GM21367 (cell line): ENCODE data around the gene LDHD.

Experiments
- ATAC-seq: cut with Tn5 transposase; IDR thresholded peaks from one replicate; pipeline ENCODE4 v1.9.1; 2021; ENCODE audit not compliant: unreplicated experiment

The LDHD gene

DNA sequence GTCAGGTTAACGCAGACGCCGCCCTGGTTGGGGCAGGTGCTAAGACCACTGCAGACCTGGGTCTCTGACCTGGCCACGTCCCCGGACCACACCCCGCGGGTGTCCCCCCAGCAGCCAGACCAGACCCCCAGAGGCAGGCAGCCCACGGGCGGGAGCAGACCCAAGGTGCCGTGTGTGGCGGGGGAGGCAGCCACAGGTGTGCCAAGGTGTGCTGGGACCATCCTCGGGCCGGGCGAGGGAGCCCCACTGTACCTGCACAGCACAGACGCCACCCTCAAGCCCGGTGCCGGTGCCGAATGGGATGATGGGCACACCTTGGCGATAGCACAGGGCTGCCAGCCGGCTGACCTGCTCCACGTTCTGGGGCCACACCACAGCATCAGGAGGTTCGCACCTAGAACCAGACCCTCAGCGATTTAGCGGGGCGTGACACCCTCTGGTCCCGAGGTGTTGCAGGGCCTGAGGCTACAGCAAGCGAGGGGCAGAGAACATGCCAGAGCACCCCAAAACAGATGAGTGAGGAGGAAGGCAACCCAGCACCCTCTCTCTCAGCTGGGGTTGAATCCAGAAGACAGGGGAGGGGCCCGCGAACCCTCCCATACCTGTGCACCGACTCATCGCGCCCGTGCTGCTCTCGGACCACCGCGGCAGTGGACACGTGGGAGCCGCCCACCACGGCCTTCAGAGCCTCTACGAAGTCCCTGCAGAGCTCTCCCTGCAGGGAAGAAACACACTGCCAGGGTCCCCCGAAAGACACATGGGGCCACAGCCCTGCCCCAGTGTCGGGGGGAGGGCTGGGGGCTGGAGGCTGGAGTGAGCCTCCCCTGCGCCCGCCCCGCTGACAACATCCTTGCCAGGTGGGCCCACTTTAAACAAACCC, 1.4 kb downstream of the LDHD start:
- ATAC-seq = no peak

DNA sequence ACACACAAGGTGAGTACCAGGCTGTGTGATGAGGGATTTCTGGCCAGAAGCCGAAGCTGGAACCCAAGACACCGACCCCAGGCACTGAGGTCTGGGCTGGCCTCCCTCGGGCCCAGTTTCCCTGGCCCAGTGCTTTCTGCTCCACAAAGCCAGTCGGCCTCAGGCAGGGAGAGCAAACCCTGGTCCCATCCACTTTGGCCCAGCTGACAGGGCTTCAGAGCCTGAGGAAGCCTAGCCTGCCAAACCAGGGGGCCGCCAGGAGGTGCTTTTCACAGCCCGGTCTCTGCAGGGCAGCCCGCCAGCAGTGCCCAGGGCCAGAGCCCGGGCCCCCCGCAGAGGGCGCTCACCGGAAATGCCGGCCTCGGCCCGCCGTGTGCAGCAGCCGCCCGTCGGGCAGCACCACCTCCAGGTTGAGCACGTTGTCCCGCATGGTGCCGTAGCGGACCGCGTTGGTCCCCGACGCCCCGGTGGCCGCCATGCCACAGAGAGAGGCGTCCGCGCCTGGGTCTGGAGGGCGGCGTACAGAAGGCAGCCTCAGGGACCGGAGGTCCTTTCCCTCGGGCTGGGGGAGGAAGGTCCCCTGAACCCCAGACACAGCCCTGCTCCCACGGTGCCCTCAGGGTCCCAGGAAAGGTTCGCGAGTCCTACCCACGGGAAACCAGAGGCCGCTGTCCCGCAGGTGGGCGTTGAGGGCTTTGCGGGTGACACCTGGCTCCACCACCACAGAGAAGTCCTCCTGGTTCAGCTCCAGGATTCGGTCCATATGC, 2.2 kb downstream of the LDHD start:
- ATAC-seq = no peak

DNA sequence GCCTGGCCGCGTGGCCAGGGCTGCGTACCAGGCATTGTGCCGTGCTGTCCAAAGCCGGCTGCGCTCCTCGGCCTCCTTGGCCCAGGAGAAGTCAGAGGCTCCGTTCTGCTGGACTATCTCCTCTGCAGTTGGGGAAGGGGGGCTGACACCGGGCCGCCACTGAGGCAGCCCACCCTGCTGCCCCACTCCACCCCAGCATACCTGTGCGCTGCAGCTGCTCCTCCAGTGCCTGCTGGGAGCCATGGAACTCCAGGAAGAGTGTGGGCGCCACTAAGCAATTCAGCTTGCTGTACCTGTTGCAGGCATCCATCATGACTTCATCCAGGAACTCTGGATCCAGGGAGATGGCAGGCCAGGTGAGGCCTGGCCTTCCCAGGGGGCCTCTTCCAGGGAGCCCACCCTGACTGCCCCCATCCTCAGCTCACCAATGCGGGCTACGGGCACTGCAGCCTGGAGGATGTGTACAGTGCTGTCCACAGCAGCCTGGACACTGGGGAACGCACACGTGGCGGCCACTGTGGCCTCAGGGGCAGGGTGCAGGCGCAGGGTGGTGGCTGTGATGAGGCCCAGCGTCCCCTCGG, 2.9 kb downstream of the LDHD start:
- no peak for ATAC-seq

DNA sequence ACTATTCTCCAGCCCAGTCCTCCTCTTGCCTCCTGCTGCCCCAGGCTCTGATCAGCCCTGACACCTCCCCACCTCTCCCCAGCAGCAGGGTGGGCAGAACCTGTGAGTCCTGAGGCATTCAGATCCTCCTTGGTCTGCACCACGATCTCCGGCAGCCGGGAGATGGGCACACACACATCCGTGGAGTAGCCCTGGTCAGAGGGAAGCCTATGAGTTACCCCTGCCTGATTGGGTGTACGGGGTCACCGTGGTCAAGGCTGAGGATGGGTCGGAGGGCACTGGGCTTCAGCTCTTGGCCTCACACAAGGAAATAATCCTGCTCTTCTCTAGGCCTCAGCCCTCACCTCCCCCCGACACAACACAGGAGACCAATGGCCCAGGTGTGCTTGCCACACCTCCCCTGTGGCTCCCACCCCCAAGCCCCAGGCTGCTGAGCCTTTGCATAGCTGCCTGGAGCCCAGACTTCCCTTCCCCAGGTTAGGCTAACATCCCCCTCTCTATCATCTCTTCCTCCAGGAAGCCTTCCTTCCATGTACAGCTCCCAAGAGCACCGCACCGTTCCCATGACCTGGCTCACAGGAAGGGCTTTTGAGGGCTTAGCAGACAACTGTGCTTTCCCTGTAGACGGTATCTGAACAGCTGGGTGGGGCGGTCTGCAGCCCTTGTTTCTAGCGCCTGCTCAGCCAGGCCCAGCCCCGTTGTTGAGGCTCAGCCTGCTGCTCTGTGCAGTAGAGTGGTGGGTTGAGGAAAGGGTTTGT, 3.7 kb downstream of the LDHD start:
- ATAC-seq = no peak

DNA sequence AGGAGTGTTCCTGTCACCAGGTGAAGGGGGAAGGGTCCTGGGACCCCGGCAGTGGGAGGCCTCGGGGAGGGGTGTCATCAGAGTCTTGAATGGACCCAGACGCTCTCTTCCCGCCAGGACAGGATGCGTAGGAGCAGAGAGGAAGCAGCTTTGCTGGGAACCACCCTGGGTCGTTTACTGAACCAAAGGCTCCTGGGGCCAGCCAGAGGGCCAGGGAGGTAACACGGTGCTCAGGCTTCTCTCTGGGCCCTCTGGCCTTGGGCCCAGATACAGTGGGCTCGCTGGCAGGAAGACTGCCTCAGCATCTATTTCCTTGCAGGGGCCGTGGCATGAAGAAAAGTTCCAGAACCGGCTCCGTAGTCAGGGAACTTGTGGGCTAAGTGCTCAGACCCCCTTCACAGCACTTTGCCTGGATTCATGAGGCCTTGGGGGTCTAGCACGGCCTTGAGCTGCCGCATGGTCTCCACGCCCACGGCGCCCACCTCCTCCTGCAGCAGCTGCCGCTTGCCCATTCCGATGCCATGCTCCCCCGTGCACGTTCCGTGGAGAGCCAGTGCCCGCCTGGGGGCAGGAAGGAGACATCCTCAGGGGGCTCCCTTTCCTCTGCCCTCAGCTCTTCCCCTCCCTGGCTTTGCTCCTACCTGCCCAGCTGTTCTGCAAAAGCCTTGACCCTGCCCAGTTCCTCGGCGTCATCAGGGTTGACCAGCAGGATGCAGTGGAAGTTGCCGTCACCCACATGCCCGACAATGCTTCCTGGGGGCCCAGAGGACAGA, 4.4 kb downstream of the LDHD start:
- ATAC-seq = no peak

DNA sequence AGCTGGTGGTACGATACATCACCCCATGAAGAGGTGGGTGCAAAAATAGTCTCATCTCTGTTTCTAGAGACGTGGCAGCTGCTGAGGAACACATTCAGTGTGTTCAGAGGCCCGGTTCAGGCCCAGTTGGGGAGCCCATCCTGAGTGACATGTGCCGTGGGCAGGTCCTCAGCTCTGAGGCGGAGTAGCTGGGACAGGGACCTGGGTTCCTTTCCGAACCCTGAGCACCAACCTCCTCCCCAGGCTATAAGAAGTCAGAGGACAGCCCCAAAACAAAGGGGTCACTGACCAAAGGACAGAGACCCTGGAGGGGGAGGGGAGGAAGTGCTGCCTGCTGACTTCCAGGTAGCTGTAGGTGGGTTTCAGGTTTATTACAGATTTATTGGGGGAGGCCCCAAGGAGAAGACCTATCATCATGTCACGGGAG, 5.1 kb downstream of the LDHD start:
- ATAC-seq = no peak

DNA sequence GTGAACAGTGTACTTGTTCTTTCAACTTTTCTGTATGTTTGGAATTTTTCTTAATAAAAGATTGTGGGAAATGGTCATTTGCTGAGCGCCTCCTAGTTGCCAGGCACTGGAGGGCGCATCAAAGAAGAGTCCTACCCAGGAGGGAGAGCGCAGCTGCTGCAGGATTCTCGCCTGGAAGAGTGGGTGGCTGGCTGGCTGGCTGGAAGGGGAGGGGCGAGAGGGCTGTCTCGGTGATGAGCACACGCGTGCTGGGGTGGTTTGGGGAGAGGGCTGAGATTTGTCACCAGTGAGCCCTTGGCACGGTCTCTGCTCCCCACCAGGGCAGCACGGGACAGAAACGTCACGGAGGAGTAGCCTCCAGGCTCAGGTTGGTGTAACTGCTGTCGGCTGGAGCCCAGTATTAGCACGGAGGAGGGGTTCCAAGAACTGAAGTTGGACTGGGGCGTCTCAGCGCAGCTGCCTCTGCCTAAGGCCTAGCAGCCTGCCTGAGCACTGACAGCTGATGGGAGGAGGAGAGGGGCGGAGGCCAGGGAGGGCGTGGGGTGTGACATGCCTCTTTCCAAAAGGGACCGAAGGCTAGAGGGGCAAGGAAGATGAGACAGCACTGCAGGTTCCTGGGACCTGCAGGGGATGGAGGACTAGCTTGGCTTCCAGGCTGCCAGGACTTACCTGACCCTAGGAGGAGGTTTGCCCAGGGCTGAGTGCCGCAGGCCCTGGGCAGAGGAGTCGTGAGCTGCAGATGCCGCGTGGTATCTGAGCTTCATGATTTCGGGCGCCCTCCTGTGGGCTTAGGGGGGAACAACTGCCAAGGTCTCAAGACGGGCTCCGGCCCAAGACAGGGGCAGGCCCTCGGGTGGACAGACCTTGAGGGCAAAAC, 5.7 kb downstream of the LDHD start:
- ATAC-seq = peak; percentile 59

DNA sequence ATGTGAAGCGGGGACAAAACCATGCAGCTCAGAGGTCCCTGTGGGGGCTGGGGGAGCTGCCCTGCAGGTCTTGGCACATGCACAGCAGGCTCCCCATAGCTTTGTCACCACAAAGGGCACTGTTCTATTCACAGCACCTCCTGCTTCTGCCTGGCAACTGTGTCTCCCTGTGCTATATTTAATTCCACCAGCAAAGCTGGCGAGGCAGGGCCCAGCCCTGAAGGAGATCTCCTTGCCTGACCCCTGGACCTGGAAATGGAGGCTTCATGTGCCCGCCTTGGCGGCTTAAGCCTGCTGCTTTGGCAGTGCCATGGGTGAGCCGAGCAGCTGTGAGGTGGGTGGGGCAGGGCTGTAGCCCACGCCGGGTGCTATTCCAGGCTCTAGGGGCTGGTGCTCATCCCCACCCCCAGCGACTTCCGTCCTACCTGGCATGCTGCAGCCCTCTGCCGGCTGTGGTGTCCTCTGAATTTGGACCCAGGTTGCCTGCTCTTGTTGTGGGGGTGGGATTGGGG, 6.8 kb downstream of the LDHD start:
- ATAC-seq = no peak

DNA sequence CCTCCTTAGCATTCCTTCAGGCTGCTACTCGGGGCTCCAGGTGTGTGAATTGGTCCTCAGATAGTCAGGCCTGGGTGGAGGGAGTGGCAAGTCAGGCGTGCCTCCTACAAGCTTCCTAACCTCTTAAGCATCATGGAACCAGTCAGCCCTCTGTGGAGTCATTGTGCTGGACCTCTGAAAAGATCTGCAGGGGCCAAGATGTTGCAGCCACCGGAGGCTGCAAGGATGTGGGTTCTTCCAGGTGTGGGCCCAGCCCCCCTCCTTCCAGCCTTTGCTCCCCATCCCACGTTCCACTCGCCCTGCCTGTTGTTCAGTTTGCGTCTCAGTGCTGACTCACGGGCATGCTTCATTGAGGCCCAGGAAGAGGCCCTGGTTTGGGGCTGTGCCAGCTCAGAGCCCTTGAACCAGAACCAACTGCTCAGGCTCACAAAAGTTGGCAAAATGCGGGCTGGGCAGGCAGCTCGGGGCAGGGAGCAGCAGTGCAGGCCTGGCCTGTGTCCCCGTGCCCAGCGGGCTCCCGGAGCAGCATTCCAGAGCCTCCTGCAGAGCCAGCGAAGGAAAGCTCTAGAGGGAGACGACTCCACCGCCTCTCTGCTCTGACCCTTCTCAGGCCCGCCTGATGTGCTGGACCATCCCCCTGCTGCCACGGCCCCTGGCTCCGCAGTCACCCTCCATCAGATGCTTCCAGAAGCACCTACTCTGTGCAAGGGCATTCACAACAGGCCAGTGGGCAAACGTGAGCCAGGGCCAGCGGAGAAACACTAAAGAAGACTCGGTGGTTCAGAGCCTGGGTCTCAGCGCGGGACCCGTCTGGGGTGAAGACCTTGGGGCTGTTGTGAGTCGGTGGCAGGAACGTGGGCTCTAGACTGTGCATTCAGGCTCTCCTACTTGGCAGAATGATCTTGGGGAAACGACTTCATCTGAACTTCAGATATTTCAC, 7.5 kb downstream of the LDHD start:
- ATAC-seq = no peak

DNA sequence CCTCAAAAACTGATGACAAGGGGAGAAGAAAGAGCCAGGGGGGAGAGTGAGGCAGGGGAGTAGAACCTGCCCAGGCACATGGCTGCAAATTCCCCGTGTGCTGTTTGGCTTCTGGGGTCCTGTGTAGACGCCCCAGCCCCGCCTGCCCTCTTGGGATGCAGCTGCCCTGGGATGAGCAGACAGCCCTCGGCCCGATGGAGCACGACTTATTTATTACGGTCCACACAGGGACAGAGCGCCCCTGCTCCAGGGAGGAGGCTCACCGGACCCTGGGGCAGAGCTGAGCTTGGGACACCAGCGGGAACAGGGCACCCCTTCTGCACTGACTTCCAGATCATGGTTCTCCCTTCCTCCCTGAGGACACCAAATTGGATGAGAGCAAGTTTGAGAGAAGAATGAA, 9.1 kb downstream of the LDHD start:
- no peak for ATAC-seq

DNA sequence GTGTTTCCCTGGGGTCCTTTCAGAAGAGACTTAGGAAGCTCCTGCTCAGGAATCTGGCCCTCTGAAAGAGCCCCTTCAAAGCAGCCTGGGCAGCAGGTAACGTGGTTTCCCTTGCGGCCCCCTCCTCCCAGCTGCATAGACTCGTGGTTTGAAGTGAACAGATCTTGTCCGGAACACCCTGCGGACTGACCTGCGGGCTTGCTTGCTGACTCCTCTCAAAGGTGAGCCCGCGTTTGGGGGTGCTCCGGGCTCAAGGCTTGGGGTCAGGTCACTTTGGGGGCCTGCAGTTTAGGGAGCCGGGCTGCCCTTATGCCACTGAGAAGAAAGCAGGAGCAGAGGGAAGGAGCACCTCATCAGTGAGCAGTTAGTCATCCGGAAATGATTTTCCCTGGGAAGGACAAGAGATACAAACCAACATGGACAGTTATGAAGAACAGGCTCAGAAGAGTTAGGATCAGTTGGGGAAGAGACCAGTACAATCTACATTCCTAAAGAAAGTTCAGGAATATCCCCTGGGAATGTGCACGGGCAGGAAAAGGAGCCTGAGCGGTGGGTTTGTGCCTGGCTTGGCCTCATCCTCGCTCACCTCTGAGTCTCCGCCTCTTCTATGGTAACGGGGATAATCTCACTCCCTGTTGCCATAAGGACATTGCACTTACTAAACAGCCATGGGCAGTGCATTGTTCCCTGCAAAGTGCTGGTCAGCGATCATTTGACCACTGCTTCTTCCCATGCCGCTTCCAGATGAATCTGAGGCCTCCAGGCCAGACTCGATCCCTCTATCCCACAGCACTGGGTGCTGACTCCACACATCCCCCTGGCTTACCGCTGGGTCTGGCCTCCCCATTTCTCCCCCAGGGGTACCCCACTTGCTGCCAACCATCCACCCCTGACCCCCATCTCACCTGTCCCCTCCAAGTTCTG, 10.0 kb downstream of the LDHD start:
- no peak for ATAC-seq

DNA sequence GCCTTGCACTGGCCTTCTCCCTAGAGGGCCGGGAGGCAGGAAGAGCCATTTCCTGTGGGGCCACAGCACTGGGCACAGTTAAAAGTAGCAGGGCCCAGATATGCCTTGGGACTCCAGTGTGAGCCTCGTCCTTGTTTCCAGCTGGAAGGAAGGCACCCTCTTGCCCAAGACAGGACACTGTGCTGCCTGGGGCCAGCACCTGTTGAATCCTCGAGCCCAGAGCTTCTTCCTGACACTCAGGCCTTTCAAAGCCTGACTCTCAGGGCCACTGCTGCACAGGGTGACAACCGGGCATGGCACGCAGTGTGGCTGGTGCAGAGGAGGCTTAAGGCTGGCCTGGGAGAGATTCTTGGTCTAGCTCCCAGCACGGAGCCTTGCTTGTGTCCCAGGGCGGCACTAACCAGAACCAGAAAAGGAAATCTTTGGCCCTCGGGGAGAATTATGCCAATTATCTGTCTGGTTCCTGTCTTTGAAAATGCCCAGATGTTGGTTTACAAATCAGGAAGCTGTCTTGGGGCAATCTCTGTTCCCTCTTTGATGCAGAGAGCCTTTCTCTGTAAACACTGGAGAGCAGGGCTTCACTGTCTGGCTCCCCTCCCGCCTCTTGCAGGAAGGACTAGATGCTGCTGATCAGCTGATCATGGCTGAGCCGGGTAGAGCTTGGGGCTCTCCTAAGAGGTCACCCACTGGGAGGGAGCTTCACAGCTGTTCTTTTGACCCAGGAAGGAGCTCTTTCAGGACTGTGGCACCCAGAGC, 11.1 kb downstream of the LDHD start:
- ATAC-seq = no peak

DNA sequence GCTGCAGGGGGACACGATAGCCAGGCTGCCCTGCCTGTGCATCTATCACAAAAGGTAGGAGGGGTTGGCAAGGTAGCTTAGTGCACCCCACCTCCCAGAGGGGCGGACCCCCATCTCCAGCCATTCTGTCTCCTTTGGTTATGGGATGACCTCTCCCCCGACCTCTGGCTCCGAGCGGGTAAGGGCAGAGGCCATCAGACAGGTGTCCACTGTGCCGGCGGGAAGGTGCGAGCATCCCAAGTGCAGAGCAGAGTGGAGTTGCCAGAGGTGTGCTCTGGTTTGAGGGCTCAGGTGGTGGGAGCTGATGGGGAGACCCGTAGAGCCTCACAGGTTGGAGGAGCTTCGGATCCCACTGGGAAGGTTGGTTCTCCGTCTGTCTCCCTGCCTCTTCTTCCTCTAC, 11.7 kb downstream of the LDHD start:
- no peak for ATAC-seq

DNA sequence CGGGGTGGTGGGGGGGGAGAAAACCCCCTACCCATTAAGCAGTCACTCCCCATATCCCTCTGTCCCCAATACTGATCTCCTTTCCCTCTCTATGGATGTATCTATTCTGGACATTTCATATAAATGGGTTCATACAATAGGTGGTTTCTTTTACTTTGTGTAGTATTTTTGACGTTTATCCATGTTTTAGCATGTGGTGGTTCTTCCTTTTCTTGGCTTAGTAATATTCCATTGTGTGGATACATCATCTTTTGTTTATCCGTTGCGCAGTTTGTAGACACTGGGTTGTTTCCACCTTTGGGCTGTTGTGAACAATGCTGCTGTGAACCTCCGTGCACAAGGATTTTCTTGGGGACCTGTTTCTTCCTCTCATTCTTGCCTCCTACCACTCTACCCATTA, 12.6 kb downstream of the LDHD start:
- ATAC-seq = no peak

DNA sequence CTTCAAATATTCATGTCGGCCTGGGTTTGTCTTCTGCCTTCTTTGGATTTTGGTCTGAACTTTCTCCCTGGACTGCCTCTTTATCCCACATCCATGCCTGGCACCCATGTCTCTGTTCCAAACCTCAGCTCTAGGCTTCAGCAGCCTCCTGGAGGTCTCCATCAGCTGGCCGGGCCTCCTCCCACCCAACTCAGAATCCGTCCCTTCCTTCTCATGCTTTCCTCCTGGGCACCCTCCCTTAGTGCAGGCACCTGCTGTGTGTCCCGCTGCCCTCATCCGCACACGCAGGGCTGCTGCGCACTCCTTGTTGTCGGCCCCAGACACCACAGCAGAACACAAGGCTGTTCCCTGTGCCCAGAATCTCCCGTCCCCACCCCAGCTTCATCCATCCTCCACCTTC, 14.0 kb downstream of the LDHD start:
- no peak for ATAC-seq

DNA sequence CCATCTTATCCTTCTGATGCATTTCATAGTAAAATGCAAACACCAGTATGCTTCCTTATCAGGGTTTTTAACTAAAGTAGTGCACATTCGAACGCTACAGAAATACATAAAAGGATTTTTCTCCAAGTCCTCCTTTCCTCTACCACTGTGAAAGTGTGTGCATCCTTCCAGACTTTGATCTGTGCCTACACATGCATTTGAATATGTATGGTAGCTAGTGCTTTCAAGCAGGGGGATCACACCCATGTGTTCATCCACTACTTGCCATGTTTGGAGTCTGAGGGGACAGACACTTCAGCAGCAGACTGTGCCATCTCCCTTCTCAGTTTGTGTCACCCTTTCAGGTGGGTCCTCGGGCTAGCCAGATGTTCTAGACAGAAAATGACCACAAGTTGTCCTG, 14.9 kb downstream of the LDHD start:
- no peak for ATAC-seq
